NCI-H1105 treated with DMSO at 0.1 percent for 48 hours (cell line): Measurements from ENCODE around the gene TSPAN9.

Source experiments
- DNase-seq: peaks from one replicate; lab custom pipeline; 2025; lab: John Stamatoyannopoulos, UW

TSPAN9 gene

GRCh38 chr12:3250576-3250975 lies 173.4 kb downstream of the TSPAN9 start:
- no peak for DNase-seq

DNA sequence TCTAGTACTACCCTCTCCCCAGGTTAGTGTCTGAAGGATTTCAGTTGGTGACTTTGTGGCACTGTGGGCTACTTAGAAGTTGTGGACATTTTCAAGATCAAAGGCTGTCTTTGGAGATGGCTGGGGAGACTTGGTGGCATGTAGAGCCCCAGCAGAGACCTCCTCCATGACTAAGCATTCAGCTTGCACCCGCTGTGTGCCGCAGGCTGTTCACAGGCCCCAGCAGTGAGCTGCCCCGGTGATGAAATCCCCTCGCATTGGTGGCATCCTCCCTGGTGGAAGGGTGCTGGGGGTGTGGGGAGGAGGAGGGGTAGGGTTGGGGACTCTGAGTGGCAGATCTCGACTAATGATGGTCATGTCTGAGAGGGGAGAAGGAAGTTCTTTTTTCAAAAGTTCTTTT lies 173.9 kb downstream of the TSPAN9 start:
- no peak for DNase-seq

DNA sequence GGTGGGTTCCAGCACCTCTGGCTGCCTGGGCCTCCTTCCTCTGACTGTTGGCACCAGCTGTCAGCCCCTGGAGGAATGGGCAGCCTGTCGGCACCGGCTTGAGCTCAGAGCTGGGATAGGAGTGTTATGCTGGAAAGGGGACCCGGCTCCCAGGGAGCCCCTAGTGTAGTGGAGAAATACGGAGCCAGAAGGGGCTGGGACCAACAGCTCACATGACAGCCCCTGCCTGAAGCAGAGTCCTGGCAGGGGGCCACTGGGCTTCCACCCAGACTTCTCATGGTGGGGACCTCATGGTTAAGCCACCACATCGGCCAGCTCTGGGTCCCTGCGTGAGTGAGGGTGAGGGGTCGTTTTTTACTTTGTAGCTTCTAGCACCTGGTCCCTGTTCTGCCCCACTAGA lies 174.5 kb downstream of the TSPAN9 start:
- no peak for DNase-seq

GRCh38 chr12:3252450-3252891 lies 175.3 kb downstream of the TSPAN9 start:
- DNase-seq: no peak

- DNase-seq: no peak
These were observed 176.6 kb downstream of the TSPAN9 start for GRCh38 chr12:3253682-3254275.

DNA sequence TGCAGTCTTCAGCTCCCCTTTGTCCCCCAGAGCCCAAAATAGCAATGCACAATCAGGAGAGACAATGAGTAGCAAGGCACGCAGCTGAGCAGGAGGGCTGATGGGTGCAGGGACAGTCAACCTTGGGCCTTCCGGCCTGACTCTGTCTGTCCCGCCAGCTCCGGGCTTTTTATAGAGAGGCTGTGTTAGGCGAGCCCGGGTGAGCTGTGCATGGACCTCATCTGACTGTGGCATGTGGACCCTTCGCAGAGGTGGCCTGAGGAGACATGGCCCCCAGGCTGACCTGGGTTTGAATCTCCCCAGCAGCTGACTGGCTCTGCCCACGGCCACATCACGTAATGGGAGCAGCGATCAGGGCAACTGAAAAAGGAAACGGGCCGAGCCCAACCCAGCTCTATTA lies 177.9 kb downstream of the TSPAN9 start:
- no peak for DNase-seq

- DNase-seq: no peak
These were observed 179.0 kb downstream of the TSPAN9 start for GRCh38 chr12:3256103-3256631.

DNA sequence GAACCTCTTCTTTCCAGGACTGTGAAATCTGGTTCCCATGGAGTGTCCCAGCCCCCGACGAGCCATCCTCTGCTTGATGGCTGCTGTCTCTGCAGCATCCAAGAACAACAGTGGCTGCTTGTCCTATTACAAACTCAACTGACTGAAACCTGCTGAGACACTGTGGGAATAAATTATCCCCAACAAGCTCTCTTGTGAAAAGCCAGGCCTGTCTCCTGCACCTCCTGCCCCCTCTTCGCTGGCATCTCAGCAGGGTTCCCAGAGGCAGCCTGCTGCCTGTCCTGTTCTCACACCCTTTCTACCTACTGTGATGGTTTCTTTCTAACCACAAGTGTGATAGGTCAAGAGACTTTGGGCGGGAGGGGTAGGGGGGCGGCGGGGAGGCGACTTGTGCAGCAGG lies 180.2 kb downstream of the TSPAN9 start:
- no peak for DNase-seq

DNA sequence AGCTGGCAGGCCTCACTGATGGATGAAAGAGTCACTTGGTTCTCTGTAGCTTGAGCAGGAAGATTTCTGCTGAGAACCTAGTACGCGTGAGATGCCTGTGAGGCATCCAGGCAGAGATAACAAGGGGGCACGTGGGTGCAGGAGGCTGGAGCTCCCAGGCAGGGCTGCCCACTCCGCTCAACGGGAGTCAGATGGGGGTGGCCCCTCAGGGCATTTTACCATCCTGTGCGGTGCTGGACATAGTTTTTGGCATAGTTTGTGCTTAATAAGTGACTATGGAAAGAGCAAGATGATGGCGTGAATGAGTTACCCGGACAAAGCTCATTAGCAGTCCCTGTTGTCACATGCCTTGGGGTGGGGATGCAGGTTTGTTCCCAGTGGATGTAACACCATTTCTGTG lies 182.8 kb downstream of the TSPAN9 start:
- no peak for DNase-seq

- no peak for DNase-seq
These were observed 184.7 kb downstream of the TSPAN9 start for GRCh38 chr12:3261782-3262359.

- peak; percentile 26 for DNase-seq
These were observed 185.3 kb downstream of the TSPAN9 start for GRCh38 chr12:3262470-3262869.

GRCh38 chr12:3263282-3263681 lies 186.1 kb downstream of the TSPAN9 start:
- DNase-seq: no peak

GRCh38 chr12:3263939-3264922 lies 187.1 kb downstream of the TSPAN9 start:
- no peak for DNase-seq

GRCh38 chr12:3265406-3265805 lies 188.2 kb downstream of the TSPAN9 start:
- DNase-seq: no peak

GRCh38 chr12:3266638-3267037 lies 189.5 kb downstream of the TSPAN9 start:
- no peak for DNase-seq

GRCh38 chr12:3267690-3268089 lies 190.5 kb downstream of the TSPAN9 start:
- no peak for DNase-seq

DNA sequence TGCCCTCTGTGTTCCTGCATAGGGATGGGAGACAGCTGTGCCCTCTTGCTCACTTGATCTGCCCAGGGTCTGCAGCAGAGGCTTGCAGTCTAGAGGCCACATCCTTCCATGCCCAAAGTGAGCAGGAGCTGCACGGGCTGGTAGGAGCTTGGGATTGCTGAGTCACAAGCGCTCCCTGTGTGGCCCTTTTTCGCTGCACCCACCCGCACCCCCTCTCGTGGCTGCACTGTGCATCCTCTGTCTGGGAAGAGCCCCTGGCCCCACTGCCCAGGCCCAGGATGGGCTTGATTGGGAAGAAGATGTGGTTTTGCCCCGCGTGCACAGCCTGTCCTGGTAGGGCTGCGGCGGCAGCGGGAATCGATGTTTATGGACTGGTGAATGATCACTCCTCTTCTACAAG lies 192.4 kb downstream of the TSPAN9 start:
- no peak for DNase-seq

- DNase-seq: no peak
These were observed 194.0 kb downstream of the TSPAN9 start for GRCh38 chr12:3271146-3271545.

DNA sequence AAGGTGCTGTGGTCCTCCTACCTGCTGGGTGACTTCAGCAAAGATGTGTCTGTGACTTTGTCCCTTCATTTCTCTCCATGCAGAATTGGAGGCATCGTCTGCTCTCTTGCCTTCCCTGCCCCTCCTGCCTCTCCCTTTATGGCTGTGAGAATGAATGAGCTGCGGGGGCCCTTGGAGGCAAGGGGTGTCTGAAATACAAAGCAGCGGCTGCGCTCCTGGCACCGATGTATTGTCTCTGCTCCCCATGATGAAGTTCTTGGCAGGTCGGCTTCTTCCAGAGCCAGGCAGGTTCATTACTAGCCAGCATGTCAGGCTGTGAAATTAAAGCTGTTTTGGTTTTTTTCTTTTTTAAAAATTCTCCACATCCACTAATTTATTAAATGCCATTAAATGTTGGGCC lies 194.5 kb downstream of the TSPAN9 start:
- DNase-seq: no peak

- no peak for DNase-seq
These were observed 195.8 kb downstream of the TSPAN9 start for GRCh38 chr12:3272958-3273357.

- DNase-seq: no peak
These were observed 196.3 kb downstream of the TSPAN9 start for GRCh38 chr12:3273409-3273853.

DNA sequence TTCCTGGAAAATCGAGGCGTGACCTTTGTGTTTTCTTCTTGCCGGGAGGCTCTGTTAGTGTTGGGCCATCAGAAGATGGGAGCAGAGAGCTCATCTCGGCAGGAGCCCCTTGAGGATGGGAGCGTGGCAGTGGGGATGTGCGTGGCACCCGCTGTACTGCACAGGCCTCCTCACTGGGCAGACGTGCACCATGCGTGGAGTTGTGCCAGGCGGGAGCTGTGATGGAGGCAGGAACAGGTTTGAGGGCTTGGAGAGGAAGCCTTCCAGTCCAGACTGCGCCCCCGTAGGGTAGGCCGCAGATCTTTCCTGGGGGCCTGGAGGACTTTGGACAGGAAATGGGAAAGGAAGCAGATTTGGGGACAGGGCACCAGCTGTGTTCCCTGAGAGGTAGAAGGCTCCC lies 197.5 kb downstream of the TSPAN9 start:
- no peak for DNase-seq
